ENCODE data around the gene IQCM.

The IQCM gene, protein sequence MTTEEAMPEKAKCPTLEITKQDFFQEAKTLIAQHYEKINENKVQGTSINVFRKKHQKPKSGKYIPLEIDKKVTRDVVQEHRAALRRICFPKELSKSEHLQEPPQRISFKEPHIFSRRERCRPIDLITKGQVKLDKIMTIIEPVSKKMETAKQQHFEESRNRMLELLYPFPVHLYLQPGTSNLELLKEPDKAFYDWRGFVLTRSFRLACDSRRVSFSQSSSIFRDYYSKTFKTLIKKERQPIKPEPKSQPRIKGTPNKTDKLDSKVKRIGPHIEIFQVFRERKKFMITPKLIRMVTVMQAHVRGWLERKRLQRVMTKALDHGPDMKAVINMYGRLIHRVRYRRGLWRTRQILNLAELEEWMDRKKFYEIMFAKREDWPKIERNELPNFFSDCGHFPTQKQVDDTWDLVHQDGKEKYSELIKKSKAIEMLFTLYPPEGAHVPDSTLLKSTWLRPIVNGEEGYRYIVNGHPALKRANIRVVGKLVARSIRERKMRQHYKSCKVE

DNA sequence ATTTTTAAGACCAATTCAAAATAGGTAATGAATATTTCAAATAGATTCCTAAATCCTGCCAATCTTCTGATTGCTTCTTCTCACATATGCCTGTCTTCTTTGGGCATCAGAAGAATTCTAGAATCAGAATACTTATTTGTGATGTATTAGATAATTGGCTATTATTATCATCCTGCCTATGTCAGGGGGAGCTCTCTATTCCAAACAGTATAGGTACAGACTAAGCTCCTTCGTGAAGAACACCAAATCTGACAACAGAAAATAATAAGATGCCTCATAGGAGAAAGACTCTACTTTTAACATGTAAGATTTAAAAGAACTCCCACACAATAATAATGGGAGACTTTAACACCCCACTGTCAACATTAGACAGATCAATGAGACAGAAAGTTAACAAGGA, at the start of gene IQCM:
TSS of gene IQCM (minus strand) at position 101 of the 400 bp plus-strand sequence. CDS start 73,152 bp downstream, outside the sequence.
- DNase-seq (ENCODE audit: low spot score in 2 of 2) (no peak), ATAC-seq (ENCODE audit: low read depth) (no peak)
- Mint-ChIP-seq H3K9me3 (no peaks in the 10 kb centered on the region), H3K4me3 (no peak within 1 kb of the TSS), H3K27me3 (no peaks in the 10 kb centered on the region), H3K27ac (no peak within 1 kb of the TSS), H3K36me3 (no peaks in the 10 kb centered on the region), H3K4me1 (no peaks in the 10 kb centered on the region)

DNA sequence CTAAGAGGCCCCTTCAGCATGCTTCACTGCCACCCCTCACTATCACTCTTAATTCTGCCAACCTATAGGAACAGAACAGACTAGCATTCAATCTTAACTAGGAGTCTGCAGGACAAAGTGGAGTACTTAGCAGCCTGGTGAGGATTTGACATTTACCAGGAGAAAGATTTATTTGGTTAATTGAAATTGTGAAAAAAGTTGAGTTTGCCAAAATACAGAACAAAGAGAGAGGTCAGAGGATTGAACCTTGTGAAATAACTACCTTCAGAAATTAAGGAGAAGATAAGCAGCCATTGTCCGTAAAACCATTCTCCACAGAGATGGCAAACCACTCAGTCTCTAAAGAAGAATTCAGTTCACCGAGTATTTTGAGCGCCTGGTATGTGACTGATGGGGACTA, 41.8 kb upstream of the IQCM start:
- Mint-ChIP-seq H3K9me3 (peaks cover 2% of the 10 kb centered on the region), H3K27ac (no peak overlapping the region), H3K4me3 (no peak overlapping the region), H3K27me3 (no peaks in the 10 kb centered on the region), H3K36me3 (no peaks in the 10 kb centered on the region), H3K4me1 (no peaks in the 10 kb centered on the region)
- ATAC-seq (ENCODE audit: low read depth) (no peak), DNase-seq (ENCODE audit: low spot score in 2 of 2) (no peak)

DNA sequence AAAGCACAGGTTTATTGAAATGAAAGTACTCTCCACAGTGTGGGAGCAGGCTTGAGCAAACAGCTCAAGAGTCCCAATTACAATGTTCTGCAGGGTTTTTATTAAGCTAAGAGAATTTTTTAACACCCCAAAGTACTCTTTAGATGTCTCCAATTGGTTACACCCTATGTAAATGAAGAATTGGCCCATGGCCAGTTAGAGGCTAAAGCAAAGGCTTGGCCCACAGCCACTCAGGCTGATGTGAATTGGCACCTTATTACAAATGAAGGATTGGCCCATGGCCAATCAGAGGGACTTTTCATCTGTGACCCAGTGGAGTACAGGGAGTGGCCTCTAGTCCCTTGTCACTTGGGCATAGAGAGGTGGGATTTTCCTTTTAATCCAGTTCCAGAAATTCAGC, 30.1 kb upstream of the IQCM start:
- peaks cover 2% of the 10 kb centered on the region for H3K9me3 Mint-ChIP-seq
- no peak for DNase-seq (ENCODE audit: low spot score in 2 of 2)
- H3K27ac Mint-ChIP-seq: no peak overlapping the region
- no peak overlapping the region for H3K4me3 Mint-ChIP-seq
- H3K36me3 Mint-ChIP-seq: no peaks in the 10 kb centered on the region
- no peak for ATAC-seq (ENCODE audit: low read depth)
- no peaks in the 10 kb centered on the region for H3K4me1 Mint-ChIP-seq
- no peaks in the 10 kb centered on the region for H3K27me3 Mint-ChIP-seq

DNA sequence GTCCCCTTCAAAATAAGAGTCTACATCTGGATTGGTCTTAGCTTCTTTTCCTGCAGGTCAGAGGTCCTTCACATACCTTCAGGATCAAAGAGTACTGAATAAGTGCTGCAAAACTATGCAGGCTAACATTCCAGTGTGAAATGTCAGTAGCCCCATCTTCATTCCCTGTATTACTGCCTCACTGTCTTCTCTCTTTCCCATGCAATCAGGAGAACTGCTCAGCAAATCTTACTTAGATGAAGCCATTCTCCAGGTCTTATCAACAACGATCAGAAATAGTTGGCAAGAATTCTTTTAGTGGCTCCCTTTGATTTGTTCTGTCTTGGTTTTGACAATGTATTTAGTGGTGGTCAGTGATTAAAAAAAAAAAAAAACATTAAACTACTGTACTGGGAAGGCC, 26.0 kb upstream of the IQCM start:
- ATAC-seq (ENCODE audit: low read depth): no peak
- no peaks in the 10 kb centered on the region for H3K36me3 Mint-ChIP-seq
- no peak overlapping the region for H3K27ac Mint-ChIP-seq
- no peaks in the 10 kb centered on the region for H3K4me1 Mint-ChIP-seq
- H3K9me3 Mint-ChIP-seq: no peaks in the 10 kb centered on the region
- no peaks in the 10 kb centered on the region for H3K27me3 Mint-ChIP-seq
- no peak for DNase-seq (ENCODE audit: low spot score in 2 of 2)
- no peak overlapping the region for H3K4me3 Mint-ChIP-seq

DNA sequence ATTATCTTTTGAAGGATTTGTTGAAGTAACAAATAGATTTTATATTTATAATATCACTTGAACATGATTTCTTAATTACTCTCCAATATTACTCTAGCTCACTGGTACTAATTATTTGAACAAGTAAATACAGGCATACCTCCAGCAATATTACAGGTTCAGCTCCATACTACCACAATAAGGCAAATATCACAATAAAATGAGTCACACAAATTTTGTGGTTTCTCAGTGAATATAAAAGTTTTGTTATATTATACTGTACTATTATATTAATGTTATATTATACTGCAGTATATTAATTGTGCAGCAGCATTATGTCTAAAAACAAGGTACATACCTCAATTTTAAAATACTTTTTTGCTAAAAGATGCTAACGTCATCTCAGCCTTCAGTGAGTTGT, 22.4 kb upstream of the IQCM start:
- H3K9me3 Mint-ChIP-seq: no peaks in the 10 kb centered on the region
- ATAC-seq (ENCODE audit: low read depth): no peak
- DNase-seq (ENCODE audit: low spot score in 2 of 2): no peak
- H3K27ac Mint-ChIP-seq: no peak overlapping the region
- no peaks in the 10 kb centered on the region for H3K4me1 Mint-ChIP-seq
- H3K36me3 Mint-ChIP-seq: no peaks in the 10 kb centered on the region
- no peak overlapping the region for H3K4me3 Mint-ChIP-seq
- H3K27me3 Mint-ChIP-seq: no peaks in the 10 kb centered on the region

DNA sequence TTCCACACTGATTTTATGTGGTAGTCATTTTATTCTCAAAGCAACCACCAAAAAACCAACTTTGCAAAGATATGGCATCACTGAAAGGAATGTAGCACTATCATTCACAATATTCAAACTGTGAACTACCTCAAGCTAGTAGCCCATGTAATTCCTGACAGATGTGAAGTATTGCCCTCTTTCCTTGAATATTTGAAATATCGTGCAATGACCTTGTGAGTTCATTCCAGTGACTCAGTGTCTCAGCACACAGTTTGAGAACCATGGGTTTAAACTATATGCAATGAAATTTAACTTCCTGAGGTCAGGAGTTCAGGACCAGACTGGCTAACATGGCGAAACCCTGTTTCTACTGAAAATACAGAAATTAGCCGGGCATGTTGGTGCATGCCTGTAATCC, 20.9 kb upstream of the IQCM start:
- Mint-ChIP-seq H3K27ac (no peak overlapping the region), H3K4me3 (no peak overlapping the region), H3K4me1 (no peaks in the 10 kb centered on the region), H3K36me3 (no peaks in the 10 kb centered on the region), H3K27me3 (no peaks in the 10 kb centered on the region), H3K9me3 (no peaks in the 10 kb centered on the region)
- no peak for ATAC-seq (ENCODE audit: low read depth)
- no peak for DNase-seq (ENCODE audit: low spot score in 2 of 2)

DNA sequence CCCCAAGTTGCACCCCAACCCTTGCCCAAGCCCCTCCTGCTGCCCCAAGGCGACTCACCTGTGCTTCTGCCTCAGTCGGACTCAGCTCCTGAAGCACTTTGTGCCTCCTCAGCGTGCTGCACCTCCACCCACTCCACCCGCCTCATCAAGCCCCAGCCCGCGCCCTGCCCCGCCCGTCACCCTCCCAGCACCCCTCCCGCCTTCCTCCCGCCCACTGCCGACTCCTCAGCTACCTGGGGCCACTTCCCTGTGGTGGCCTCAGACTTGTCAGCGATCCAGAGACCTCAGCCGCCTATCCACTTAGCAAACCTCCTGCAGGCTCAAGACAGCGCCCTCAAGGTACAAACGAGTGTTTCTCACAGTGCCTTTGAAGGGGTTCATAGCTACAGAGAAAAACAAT, 19.6 kb upstream of the IQCM start:
- Mint-ChIP-seq H3K27ac (no peak overlapping the region), H3K27me3 (no peaks in the 10 kb centered on the region), H3K4me3 (no peak overlapping the region), H3K9me3 (no peaks in the 10 kb centered on the region), H3K4me1 (no peaks in the 10 kb centered on the region), H3K36me3 (no peaks in the 10 kb centered on the region)
- no peak for DNase-seq (ENCODE audit: low spot score in 2 of 2)
- ATAC-seq (ENCODE audit: low read depth): no peak

DNA sequence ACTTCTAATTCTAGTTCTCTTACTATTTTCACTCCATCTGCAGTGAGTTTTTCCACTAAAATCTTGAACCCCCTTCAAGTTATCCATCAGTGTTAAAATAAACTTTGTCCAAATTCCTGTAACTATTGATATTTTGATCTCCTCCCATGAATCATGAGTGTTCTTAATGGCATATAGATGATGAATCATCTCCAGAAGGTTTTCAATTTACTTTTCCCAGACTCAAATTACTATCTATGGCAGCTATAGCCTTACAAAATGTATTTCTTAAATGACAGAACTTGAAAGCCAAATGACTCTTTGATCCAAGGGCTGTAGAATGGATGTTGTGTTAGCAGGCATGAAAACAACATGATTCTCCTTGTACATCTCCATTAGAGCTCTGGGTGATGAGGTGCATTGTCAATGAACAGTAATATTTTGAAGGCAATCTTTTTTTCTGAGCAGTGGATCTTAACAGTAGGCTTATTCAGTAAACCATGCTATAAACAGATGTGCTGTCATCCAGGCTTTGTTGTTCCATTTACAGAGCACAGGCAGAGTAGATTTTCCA, 16.1 kb upstream of the IQCM start:
- ATAC-seq (ENCODE audit: low read depth): no peak
- H3K4me3 Mint-ChIP-seq: no peak overlapping the region

DNA sequence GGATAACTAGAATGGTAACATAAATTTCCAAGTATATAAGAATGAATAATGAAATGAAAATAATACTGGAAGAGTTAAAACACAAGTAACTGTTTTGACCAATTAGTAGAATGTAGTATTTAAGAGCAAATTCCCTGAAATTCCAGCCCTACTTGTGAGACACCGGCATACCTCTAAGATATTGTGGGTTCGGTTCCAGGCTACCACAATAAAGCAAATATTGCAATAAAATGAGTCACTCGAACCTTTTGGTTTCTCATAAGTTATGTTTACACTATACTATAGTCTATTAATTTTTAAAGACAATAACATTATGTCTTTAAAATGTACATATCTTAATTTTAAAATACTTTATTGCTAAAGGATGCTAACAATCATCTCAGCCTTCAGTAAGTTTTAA, 15.2 kb upstream of the IQCM start:
- DNase-seq (ENCODE audit: low spot score in 2 of 2) (no peak), ATAC-seq (ENCODE audit: low read depth) (no peak)
- H3K27me3 Mint-ChIP-seq: no peaks in the 10 kb centered on the region
- H3K9me3 Mint-ChIP-seq: peaks cover 2% of the 10 kb centered on the region
- H3K4me1 Mint-ChIP-seq: no peaks in the 10 kb centered on the region
- no peaks in the 10 kb centered on the region for H3K36me3 Mint-ChIP-seq
- H3K27ac Mint-ChIP-seq: no peak overlapping the region
- H3K4me3 Mint-ChIP-seq: no peak overlapping the region

More for the DNA sequence above, 16.1 kb upstream of the IQCM start:
- DNase-seq (ENCODE audit: low spot score in 2 of 2): no peak
- Mint-ChIP-seq H3K9me3 (peaks cover 2% of the 10 kb centered on the region), H3K36me3 (no peaks in the 10 kb centered on the region), H3K4me1 (no peaks in the 10 kb centered on the region), H3K27me3 (no peaks in the 10 kb centered on the region), H3K27ac (no peak overlapping the region)

DNA sequence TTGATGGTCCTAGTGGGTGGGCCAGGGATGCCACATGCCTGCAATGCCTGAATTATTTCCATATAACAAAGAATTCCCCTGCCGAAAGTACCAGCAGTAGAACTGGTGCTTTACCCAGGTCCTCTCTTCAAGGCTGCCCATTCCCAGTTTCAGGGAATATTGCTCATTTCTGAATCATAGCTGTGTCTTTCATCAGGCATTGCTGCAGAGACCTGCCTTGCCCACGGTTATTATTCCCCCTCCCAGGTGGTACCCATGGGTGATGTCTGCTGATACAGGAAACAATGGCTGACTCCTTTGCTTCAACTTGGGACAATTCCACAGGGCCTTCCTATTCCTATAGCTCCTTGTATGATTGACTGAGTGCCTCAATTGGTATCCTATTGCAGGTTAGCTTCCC, 9.7 kb upstream of the IQCM start:
- H3K4me3 Mint-ChIP-seq: no peak overlapping the region
- no peak for ATAC-seq (ENCODE audit: low read depth)
- peaks cover 2% of the 10 kb centered on the region for H3K9me3 Mint-ChIP-seq
- no peaks in the 10 kb centered on the region for H3K4me1 Mint-ChIP-seq
- H3K36me3 Mint-ChIP-seq: no peaks in the 10 kb centered on the region
- DNase-seq (ENCODE audit: low spot score in 2 of 2): no peak
- H3K27me3 Mint-ChIP-seq: no peaks in the 10 kb centered on the region
- H3K27ac Mint-ChIP-seq: no peak overlapping the region

DNA sequence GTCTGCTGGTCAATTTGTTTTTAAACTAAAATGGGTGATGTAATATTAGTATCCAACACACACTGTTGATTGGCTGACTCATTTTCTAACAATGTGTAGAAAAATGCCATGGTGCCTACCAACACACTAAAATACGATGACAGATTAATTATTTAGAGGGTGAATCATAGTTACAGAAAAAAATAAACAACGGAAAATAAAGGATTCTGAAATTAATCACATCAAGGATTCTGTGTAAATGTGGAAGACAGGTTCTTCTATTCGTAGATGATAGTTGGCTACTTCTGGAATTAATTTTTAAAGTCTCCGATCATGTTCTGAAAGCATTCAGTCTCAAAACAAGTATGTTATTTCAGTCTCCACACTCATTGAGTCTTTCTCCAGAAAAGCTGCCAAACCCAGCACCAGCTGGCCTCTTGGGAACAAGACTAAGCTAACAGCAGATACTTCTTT, 8.2 kb upstream of the IQCM start:
- H3K27ac Mint-ChIP-seq: no peak overlapping the region
- no peak for ATAC-seq (ENCODE audit: low read depth)
- H3K4me3 Mint-ChIP-seq: no peak overlapping the region
- H3K36me3 Mint-ChIP-seq: no peaks in the 10 kb centered on the region
- peaks cover 2% of the 10 kb centered on the region for H3K9me3 Mint-ChIP-seq
- no peaks in the 10 kb centered on the region for H3K27me3 Mint-ChIP-seq
- no peak for DNase-seq (ENCODE audit: low spot score in 2 of 2)
- no peaks in the 10 kb centered on the region for H3K4me1 Mint-ChIP-seq

DNA sequence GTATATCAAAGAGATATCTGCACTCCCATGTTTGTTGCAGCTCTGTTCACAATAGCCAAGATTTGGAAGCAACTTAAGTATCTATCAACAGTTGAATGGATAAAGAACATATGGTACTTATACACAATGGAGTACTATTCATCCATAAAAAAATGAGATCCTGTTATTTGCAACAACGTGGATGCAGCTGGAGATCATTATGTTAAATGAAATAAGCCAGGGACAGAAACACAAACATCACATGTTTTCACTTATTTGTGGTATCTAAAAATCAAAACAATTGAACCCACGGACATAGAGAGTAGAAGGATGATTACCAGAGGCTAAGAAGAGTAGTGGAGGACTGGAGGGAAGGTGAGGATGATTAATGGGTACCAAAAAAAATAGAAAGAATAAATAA, 14.2 kb downstream of the IQCM start:
- Mint-ChIP-seq H3K36me3 (no peaks in the 10 kb centered on the region), H3K4me1 (no peaks in the 10 kb centered on the region), H3K9me3 (peaks cover 3% of the 10 kb centered on the region), H3K27ac (no peak overlapping the region), H3K27me3 (no peaks in the 10 kb centered on the region), H3K4me3 (no peak overlapping the region)
- ATAC-seq (ENCODE audit: low read depth) (no peak), DNase-seq (ENCODE audit: low spot score in 2 of 2) (no peak)

DNA sequence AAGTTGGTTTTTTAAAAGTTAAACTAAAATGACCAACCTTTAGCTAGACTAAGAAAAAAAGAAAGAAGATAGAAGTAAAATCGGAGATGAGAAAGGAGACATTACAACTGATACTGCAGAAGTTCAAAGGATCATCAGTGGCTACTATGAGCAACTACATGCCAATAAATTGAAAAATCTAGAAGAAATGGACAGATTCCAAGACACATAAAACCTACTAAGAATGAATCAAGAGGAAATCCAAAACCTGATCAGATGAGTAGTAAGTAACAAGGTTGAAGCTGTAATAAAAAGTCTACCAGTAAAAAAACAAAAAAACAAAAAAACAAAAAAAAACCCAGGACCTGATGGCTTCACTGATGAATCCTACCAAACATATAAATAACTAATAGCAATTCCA, 16.1 kb downstream of the IQCM start:
- Mint-ChIP-seq H3K36me3 (no peaks in the 10 kb centered on the region), H3K9me3 (peaks cover 2% of the 10 kb centered on the region), H3K27ac (no peak overlapping the region), H3K4me1 (no peaks in the 10 kb centered on the region), H3K27me3 (no peaks in the 10 kb centered on the region), H3K4me3 (no peak overlapping the region)
- ATAC-seq (ENCODE audit: low read depth): no peak
- no peak for DNase-seq (ENCODE audit: low spot score in 2 of 2)

DNA sequence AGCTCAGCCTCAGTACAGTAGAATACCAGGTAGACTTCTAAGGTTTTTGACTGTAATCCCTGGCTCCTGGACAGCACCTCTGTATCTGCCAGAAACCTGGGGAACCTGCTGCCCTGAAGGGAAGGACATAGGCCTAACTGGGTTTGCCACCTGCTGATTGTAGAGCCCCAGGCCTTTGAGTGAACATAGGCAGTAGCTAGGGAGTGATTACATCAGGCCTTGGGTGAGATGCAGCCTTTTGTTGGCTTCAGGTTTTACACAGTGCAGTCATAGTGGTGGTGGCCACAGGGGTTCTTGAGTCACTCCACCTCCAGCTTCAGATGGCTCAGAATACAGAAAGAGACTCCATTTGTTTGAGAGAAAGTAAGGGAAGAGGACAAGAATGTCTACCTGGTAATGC, 19.3 kb downstream of the IQCM start:
- H3K27me3 Mint-ChIP-seq: no peaks in the 10 kb centered on the region
- H3K4me3 Mint-ChIP-seq: no peak overlapping the region
- peaks cover under 1% of the 10 kb centered on the region for H3K9me3 Mint-ChIP-seq
- H3K4me1 Mint-ChIP-seq: no peaks in the 10 kb centered on the region
- DNase-seq (ENCODE audit: low spot score in 2 of 2) (no peak), ATAC-seq (ENCODE audit: low read depth) (no peak)
- no peak overlapping the region for H3K27ac Mint-ChIP-seq
- no peaks in the 10 kb centered on the region for H3K36me3 Mint-ChIP-seq

DNA sequence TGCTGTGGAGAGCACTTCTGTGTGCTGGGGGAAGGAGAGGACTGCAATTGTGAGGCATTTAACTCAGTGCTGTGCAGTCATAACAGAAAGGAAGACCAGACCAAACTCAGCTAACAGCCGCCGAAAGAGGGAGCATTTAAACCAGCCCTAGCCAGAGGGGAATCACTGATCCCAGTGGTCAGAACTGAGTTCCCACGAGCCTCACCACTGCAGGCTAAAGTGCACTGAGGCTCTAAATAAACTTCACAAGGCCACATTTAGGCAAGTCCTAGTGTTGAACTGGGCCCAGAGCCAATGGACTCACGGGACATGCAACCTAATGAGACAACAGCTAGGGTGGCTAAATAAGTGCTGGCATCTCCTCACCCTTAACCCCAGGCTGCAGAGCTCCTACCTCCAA, 20.4 kb downstream of the IQCM start:
- DNase-seq (ENCODE audit: low spot score in 2 of 2) (no peak), ATAC-seq (ENCODE audit: low read depth) (no peak)
- H3K36me3 Mint-ChIP-seq: no peaks in the 10 kb centered on the region
- no peak overlapping the region for H3K27ac Mint-ChIP-seq
- H3K4me3 Mint-ChIP-seq: no peak overlapping the region
- H3K4me1 Mint-ChIP-seq: no peaks in the 10 kb centered on the region
- H3K9me3 Mint-ChIP-seq: no peaks in the 10 kb centered on the region
- H3K27me3 Mint-ChIP-seq: no peaks in the 10 kb centered on the region
